ENCODE data around the gene CCDC57.

DNA sequence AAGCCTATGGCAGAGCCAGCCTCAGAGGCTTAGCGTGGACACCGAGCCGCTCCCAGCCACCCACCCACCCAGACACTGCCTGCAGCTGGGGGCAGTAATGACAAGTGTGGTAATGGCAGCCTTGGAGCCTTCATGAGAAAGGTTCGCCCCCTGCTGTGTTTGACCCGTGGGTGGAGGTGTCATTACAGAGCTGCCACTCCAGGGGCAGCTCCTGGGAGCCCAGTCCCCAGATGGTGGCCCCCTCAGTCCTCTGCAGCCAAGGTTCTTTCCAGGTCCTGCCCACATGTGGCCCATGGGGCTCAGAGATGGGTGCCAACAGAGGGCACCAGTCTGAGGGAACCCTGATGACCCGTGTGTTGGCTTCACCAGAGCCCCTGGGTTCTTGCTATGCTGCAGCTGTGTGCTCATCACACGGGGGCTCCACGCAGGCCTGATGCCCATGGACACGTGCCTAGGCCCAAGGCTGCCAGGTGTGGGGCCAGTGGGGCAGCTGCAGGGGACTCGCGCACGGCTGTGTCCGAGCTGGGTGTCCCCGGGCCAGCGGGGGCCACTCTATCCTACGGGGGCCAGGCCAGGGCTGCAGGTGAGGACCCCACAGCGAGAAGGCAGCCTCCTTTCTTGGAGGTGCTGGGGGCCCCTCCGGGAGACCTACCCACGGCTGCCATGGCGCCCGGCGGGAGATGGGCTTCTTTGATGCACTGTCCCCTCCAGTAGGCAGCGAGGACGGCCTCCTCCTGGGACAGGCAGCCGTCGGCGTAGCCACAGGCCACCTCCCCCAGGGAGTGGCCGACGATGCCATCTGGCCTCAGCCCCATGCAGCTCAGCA, 122.7 kb downstream of the CCDC57 start:
- TF ChIP-seq ZNF274 (IDR thresholded peaks at IDR 0.05; ENCODE audit: borderline replicate concordance, extremely low read depth, low read length) (no peak), POLR2A (IDR thresholded peaks at IDR 0.05; ENCODE audit: control extremely low read depth in 1 of 2, low read depth in 2 of 2, low read length in 2 of 2) (no peak), POLR2AphosphoS5 (IDR thresholded peaks at IDR 0.05; ENCODE audit: low read depth, low read length) (no peak), EP300 (IDR thresholded peaks at IDR 0.05; ENCODE audit: borderline replicate concordance in 1 of 2, low read depth in 2 of 2, low read length in 2 of 2) (no peak)
